HG02973 (cell line): ENCODE data around the gene EAF1.
"Not testable (repeated sequence)": the region's sequence is repeated elsewhere in the genome, so short reads cannot be mapped to it uniquely, and the experiment has no call there.

ENCODE experiments used
- ATAC-seq: cut with Tn5 transposase; IDR thresholded peaks from one replicate; pipeline ENCODE4 v1.9.1; 2021; ENCODE audit warnings: moderate library complexity; ENCODE audit not compliant: unreplicated experiment

Gene EAF1

DNA sequence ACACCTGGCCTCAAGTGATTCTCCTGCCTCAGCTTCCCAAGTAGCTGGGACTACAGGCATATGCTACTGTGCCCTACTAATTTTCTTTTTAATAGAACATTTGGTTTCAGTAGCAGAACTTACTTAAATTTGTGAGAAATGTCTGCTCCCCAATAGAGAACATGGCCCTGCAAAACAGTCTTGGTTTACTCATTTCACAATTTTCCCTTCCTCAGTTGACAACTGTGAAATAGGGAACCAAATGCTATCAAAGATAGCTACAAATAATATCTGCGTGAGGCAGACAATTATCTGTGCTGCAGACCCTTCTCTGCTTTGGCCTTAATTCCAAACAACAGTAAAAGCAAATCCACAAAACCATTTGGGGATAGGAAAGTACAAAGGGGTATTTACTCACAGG lies 22.6 kb upstream of the EAF1 start:
- ATAC-seq: no peak

DNA sequence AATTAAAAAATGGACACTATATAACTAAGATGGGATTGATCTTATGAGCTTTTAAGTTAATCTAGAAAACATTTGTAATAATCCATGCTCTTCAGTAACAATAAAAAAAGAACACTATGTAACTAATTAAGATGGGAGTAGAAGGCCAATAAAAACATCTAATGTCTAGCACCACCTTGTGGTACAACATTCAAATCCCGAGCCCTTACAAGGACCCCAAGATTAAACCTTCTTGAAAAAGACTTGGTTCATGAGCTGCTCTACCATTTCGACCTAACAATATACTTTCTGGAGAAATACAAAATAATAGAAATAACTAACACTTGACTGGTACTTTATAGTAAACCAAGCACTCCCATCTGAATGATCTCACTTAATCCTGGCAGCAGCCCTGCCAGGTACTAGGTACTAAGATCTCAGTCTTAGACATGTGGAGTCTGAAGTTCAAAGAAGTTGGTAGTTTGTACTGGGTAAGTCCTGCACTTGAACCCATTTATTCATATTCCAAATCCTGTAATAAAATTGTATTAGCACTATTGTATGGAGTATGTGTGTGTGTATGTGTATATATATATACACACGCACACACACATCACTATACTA lies 21.8 kb upstream of the EAF1 start:
- no peak for ATAC-seq

DNA sequence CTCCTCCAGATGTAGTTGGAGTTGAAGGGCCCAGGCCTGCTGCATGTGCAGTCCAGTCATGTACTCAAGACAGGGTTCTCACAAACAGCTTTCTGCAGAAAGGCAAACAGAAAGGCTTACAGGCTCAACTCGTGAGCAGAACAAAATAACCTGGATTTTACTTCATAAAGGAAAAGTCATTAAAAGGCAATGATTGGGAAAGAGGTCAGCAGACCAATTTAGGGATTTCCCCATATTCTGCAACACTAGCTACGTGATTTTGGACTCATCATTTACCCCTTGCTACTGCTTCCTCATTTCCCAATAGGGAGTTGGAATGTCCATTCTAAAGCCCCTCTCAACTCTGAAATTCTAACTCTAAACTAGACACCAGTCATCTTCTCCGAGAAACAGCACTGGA lies 18.2 kb upstream of the EAF1 start:
- ATAC-seq: no peak

DNA sequence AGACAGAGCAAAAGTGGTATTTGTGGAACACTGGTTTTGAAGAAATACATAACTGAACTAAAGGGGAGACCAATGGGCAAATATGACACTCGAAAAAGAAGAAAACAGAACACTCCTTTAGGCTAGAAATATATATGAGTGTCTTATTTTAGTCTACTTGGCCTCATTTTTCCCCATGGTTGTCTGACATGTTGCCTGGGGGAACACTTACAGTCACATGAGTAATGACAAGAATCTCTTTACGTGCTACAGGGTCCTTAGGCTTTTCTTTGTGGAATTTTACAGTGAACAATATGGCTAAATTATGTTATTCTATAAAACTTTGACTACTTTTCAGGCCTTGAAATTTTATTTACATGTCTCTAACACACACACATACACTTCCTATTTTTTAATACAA lies 17.6 kb upstream of the EAF1 start:
- no peak for ATAC-seq

DNA sequence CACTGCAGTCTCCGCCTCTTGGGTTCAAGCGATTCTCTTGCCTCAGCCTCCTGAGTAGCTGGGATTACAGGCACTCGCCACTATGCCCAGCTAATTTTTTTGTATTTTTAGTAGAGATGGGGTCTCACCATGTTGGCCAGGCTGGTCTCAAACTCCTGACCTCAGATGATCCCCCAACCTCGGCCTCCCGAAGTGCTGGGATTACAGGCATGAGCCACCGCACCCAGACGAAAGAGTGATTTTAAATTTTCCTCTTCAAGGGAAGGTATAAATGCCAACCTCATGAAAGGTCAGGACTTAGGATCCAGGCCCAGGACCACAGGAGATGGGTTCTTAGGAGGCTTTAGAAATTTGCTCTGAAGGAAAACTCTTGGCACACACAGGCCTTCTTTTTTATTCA lies 16.4 kb upstream of the EAF1 start:
- not testable (repeated sequence) for ATAC-seq

DNA sequence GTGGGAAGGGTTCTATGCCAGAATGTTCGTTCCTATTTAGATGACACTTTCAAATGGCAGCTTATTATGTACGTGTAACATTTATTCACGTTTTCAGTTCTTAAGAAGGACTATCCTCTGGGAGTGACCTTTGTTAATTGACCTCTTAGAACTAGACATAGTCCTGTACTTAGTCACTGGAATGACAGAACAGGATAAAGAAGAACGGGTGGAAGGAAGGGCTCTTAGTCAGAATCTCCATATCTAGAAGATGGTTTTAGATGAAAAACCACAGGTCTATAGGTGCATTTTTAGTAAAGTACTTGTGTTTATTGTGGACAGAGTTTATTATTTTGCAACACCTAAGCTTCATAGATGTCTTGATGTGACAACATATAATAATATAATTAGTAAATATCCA lies 6.5 kb upstream of the EAF1 start:
- ATAC-seq: no peak

DNA sequence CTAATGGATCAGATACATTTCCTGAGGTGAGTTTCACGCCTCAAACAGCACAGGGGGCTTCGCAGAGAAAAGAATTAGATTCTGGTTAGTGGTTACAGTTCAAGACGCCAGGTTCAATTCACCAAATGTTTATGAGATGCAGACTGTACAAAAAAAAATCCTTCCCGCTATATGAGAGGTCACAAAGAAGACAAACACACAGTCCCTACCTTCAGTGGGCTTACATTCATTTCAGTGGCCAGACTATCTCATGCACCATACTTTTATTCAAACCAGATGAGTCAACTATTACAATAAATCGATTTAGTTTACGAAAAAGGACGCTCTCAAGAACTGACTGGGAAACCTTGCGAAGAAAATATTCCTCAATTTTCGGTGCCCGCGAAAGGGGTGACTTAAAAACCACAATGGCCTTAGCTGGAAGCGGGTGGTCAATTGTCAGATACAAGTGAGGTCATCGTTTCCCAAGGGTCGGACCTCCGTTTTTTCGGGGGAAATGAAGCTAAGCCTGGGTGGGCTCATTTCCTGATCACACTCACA lies 749 bp upstream of the EAF1 start:
- ATAC-seq: no peak

DNA sequence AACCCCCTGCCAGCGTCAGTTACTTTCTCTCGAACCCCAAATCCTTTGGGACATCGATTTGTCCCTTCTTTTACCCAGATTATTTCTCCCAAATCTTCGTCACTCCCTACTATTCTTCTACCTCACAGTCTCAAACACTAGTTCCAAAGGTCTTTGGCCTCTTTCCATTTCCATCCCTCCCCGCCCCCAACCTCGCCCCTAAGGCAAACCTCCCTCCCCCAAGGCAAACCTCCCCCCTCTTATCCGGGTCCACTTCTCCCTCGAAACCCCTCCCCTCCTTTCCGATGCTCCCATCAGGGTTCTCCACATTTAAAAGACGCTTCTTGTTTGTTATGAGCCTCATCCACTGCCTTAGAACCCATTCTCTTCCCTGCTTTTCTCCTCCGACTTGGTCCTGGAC lies 583 bp downstream of the EAF1 start:
- no peak for ATAC-seq

DNA sequence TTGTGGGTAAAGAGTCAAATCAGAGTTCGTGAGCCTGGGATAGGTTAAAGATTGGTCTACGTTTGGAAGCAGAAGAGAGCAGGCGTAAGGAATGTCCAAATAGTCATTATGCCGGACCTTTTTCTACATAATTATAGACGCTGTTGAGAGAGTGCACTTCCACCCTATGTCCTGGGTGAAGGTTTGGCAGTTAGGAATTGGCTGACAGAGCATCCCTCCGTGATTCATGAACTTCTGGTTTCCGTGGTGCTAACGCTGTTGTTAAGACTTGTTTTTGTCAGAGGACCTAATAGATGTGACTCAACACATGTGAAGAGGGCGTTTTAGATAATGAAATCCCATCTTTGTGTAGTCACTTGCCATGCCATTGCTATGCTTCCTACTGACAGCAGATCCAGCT lies 1.1 kb downstream of the EAF1 start:
- ATAC-seq: no peak

DNA sequence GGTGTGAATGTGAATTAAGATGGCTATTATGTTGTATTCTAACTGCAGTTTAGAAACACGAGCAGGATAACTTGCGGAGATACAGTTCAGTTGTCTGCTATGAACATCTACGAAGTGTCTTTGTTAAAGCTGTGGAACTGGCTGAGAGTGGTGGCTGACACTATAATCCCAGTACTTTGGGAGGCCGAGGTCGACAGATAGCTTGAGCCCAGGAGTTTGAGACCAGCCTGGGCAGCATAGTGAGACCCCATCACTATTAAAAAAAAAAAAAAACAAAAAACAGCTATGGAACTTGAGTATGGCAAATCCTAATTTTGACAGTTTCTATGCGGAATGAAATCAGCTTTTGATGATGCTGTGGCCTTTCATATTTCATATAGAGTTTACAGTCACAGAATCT lies 1.7 kb downstream of the EAF1 start:
- no peak for ATAC-seq

DNA sequence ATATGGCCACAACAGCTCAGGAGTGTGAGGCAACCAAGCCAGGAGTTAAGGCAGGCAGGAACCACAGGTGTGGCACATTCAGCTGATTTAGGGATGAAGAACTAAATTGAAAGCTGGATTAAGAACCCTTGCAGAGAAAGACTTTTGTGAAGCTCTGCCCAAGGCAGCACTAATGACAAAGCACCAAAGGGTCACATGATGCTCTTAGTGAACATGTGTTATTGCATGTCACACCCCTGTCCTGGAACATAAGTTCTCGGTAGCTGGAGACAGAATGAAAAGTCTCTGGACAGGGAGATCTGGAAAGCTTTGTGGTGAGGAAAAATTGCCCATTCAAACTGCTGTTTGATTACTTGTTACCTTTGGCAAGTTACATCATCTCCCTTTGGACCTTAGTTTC lies 3.2 kb downstream of the EAF1 start:
- ATAC-seq: no peak

DNA sequence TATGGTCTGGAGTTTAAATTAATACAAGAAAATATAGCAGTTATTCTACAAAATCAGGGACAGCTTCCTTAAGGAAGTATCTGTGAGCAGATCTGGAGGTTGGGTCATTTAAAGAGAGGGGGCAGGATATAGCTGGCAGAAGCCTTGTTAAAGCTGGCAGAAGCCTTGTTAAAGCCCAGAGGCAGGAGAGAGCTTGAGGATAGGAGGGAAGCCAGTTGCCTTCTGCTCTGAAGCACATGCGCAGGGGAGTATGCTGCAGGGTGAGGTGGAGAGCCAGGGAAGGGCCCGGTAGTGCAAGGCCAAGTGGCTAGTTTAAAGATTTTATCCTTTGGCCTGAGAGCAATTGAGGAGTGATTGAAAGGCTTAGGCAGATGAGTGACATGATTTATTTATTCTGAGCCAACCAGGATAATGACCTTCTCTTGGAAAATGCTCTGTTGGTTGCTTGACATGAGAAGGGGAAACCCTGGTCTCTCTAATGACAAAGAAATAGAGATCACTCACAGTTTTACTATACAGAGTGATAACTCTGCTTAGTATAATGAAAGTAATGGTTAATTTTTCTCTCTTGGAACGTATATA lies 3.9 kb downstream of the EAF1 start:
- no peak for ATAC-seq

DNA sequence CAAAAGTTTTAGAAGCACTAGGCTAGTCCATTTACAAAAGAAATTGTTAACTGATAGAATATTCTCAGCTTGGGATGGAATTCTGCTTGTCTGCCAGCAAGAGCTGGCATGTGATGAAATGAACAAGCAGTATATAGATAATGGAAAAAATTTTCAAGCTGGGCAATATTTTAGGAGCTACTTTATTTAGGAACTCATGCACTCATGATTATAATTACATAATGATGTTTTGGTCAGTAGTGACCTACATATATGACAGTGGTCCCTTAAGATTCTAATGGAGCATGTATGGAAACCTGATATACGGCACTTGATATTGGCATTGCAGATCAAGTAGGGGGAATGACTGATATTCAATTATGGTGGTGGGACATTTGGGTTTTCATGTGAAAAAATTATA lies 6.1 kb downstream of the EAF1 start:
- ATAC-seq: no peak

DNA sequence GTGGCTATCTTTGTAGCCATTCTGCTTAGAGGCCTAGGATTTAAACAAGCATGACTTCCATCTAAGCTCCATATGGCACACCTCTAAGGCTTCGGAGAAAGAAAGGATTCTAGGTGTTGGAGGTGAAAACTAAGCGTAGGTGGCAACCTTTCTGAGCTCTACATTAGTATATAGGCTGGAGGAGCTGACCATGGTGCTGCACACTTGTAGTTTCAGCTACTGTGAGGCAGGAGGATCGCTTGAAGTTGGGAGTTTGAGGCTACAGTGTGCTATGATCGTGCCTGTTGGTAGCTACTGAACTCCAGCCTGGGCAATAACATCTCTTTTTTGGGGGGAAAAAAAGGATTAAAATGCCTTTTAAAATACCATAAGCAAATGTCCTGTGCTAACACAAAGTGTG lies 7.4 kb downstream of the EAF1 start:
- ATAC-seq: no peak

DNA sequence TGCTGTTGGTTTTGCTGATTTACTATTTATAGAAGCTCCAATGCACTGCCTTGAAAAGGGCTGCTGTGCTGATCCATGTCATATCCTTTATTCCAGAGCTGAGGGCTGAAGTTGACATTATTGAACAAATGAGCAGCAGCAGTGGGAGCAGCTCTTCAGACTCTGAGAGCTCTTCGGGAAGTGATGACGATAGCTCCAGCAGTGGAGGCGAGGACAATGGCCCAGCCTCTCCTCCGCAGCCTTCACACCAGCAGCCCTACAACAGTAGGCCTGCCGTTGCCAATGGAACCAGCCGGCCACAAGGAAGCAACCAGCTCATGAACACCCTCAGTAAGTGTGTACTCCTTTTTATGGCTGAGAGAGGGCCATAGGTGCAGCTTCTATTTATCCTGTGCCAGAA lies 8.8 kb downstream of the EAF1 start:
- ATAC-seq: no peak

DNA sequence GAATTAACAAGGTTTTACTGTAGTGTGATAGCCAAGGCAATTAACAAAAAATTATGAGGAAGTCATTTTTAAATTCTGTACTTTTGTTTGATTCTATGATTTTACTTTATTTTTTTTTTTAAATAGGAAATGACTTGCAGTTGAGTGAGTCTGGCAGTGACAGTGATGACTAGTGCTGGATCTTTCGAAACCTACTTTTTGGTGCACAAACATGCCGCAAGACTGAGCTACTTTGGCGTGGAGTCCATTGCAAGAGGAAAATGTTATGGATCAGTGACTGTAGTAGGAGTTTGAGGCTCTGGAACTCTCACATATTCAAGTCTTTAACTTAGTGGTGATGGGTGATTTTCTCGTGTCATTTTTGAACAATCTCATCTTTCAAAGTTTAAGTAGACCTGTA lies 11.6 kb downstream of the EAF1 start:
- no peak for ATAC-seq

DNA sequence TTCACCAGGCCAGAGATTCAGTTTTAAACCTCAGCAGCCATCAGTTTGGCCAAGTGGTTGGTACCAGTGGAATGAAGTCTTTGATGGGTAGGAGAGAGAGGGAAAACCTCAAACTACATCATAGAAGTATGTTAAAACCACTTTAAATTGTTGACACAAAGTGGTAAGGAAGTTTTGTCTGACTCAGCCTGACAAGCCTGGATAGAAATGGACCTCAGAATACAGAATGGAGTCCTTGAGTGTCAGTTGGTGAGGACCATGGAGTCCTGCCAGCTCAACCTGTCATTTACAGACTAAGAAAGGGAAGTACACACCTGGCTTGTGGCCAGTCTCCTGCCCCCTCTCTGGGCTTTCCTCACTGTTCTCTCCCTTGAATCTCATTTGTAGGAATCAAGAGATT lies 12.1 kb downstream of the EAF1 start:
- ATAC-seq: no peak

DNA sequence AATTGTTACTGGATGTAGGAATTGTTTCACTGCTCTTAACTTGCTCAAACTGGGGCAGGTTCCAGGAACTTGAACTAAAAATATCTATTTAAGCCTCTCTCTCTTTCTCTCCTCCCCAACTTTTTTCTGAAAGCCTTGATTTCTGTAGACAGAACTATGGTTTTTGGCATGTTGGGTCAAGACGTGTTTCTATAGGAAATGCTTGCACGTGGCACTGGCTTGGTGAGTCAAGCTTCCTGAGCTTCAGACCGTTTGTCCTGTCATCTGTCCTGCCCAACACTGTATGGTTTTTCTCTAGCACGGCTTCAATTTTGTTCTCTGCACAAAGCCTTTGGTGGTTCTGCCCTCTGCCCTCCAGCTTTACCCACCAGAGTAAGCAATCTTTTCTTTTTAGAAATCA lies 13.5 kb downstream of the EAF1 start:
- no peak for ATAC-seq

DNA sequence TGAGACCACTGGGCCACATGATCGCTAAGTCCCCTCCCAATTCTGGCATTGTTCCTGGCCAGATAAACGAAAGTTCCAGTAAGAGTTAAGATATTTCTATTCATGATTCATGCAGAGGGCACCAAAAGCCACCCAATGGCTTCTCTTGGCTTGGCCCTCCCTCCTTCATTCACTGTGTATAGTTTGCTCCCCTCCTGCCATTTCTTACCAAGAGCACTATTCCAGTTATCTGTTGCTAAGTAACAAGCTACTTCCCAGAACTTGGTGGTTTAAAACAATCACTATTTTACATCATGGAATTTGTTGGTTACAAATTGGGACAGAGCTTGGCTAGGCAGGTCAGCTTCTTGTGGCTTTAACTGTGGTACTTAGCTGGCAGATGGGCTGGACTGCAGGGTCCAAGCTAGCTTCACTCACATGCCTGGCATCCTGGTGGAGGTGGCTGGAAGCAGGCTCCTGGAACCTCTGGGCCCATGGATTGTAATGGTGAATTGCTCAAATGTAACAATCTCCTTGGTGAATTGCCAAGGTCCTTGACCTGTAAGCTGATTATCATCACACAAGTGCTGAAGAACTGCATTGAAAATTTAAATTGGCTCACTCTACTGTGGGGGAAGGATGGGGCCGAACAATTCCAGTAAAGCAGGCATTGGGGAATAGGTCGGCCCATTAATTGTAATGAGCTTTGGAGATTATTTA lies 16.6 kb downstream of the EAF1 start:
- ATAC-seq: no peak

DNA sequence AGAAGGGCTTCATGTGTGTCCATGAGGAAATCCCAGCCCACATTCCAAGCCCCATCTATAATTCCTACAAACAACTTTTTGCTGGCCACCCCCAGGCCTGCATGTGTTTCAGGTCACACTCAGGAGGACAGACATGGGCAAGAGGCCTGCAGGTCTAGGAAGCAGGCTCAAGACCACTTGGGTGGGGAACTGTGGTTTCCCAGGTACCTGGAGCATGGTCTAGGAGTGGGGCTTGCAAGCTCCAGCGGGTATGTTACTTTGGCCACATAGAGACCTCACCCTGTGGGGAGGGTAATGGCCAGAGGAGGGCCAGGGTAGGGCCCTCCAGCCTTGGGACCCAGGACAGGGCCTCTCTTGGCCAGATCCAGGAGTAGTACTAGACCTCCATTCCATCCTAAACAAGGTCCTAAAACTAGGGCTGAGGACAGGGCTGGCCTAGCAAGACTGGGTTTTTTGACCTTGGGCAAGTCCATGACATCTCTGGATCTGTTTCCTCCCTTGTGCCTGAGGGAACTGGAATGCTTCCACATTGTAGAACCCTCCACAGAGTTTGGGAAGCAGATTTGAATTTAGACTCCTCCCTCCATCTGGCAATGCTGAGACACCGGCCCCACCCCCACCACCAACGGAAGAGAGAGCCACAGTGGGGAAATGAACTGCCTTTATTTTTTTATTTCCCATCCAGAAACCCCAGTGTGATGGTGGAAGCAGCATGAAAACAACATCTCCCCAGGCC lies 22.3 kb downstream of the EAF1 start:
- no peak for ATAC-seq

DNA sequence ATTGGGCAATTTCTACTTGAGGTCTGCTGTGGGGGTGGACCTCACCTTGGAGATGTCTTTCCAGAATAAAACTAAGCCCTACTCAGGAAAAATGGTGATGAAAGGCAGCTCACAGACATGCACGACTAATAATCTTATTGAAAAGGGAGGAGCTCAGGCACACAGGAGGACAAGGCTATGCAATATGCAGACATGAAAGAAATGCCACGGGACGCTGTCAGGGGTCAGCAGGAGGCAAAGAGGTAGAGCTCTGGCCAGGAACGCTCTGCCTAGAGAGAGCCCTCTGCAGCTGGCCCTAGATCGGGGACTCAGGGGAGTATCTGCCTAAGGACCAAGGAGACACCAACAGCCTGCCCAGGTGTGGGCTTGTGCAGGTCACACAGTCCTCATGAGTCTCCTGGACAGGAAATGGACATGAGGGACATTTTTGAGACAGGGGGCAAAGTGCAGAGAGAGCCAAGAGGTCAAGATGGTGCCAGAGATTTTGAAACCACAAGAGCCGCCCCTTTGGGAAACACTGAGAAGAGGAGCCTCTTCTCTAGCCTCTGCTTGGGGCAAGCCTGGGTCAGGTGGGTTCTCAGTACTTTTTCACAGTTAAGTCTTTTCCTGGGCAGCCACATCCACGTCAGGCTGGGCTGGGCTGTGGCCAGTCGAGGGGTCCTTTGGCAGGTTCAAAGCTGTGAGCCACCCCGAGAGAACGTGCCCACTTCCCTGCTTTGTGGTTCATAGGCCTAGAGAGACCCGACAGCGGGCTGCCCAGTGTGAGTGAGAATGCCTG lies 23.2 kb downstream of the EAF1 start:
- ATAC-seq: no peak
